Mesendoderm (in vitro differentiated cells): ENCODE results near the gene CCDC127.

Experiments used
- DNase-seq: peaks from one replicate; pipeline ENCODE4 v3.0.0; 2013
- H2AK5ac ChIP-seq: 2 replicates; pipeline ENCODE4 v1.6.1; 2013; ENCODE audit warnings: low read length, inconsistent platforms
- H2BK120ac ChIP-seq: 2 replicates; pipeline ENCODE4 v1.6.1; 2013; ENCODE audit warnings: low read depth, mild to moderate bottlenecking, low read length, moderate library complexity, mixed read lengths
- H2BK15ac ChIP-seq: replicated peaks from 2 replicates; pipeline ENCODE4 v1.6.1; 2013; ENCODE audit warnings: low read depth, mild to moderate bottlenecking, moderate library complexity
- H2BK5ac ChIP-seq: 2 replicates; pipeline ENCODE4 v1.6.1; 2013; ENCODE audit warnings: low read length, inconsistent platforms
- H3K18ac ChIP-seq: 2 replicates; pipeline ENCODE4 v1.6.1; 2013; ENCODE audit warnings: mild to moderate bottlenecking, low read length, mixed read lengths
- H3K23ac ChIP-seq: one replicate; pipeline ENCODE4 v1.6.1; 2013; ENCODE audit warnings: low read length
- H3K27ac ChIP-seq: 2 replicates; pipeline ENCODE4 v1.5.1; 2013; ENCODE audit warnings: low read depth, mild to moderate bottlenecking, inconsistent platforms, low read length, moderate library complexity
- H3K27me3 ChIP-seq: 2 replicates; pipeline ENCODE4 v1.6.1; 2013; ENCODE audit warnings: low read length, control low read depth, mild to moderate bottlenecking, inconsistent platforms; ENCODE audit not compliant: insufficient read depth, poor library complexity
- H3K36me3 ChIP-seq: 2 replicates; pipeline ENCODE4 v1.6.1; 2013; ENCODE audit warnings: low read length, inconsistent platforms; ENCODE audit not compliant: control insufficient read depth, insufficient read depth
- H3K4ac ChIP-seq: one replicate; pipeline ENCODE4 v1.6.1; 2013; ENCODE audit warnings: low read depth, mild to moderate bottlenecking, low read length, moderate library complexity
- H3K4me1 ChIP-seq: 2 replicates; pipeline ENCODE4 v1.6.1; 2013; ENCODE audit warnings: low read depth, low read length, inconsistent platforms; ENCODE audit not compliant: control insufficient read depth
- H3K4me2 ChIP-seq: 2 replicates; pipeline ENCODE4 v1.6.1; 2013; ENCODE audit warnings: low read length
- H3K4me3 ChIP-seq: 2 replicates; pipeline ENCODE4 v1.5.1; 2013; ENCODE audit warnings: mild to moderate bottlenecking, low read length
- H3K56ac ChIP-seq: one replicate; pipeline ENCODE4 v1.6.1; 2013; ENCODE audit warnings: low read length
- H3K79me1 ChIP-seq: 2 replicates; pipeline ENCODE4 v1.6.1; 2013; ENCODE audit warnings: low read length, inconsistent platforms
- H3K79me2 ChIP-seq: 2 replicates; pipeline ENCODE4 v1.6.1; 2013; ENCODE audit warnings: mild to moderate bottlenecking, low read length; ENCODE audit not compliant: control insufficient read depth, insufficient read depth
- H3K9ac ChIP-seq: 2 replicates; pipeline ENCODE4 v1.6.1; 2013; ENCODE audit warnings: low read length, inconsistent platforms
- H4K5ac ChIP-seq: one replicate; pipeline ENCODE4 v1.6.1; 2013; ENCODE audit warnings: low read length
- H4K8ac ChIP-seq: one replicate; pipeline ENCODE4 v1.6.1; 2013; ENCODE audit warnings: low read depth, mild to moderate bottlenecking, control low read depth, low read length, moderate library complexity
- WGBS: extraction: QIAGEN DNeasy Blood & Tissue Kit; methylation state at CpG from one replicate; pipeline ENCODE4 v1.1.7; 2013; ENCODE audit warnings: low lambda C conversion rate, missing lambda C conversion rate; ENCODE audit not compliant: insufficient coverage; ENCODE audit errors: extremely low coverage; 5-methylcytosine and 5-hydroxymethylcytosine counted together

Gene CCDC127

GRCh38 chr5:157801-158200, 60.2 kb downstream of the CCDC127 start:
- H3K18ac ChIP-seq: no peak overlapping the region
- no peak overlapping the region for H3K56ac ChIP-seq
- no peak overlapping the region for H3K23ac ChIP-seq
- no peaks in the 10 kb centered on the region for H3K79me2 ChIP-seq
- WGBS: no CpG with 5 or more reads among the region's 11 CpGs
- DNase-seq: no peak
- no peak overlapping the region for H3K4me3 ChIP-seq
- no peak overlapping the region for H4K8ac ChIP-seq
- H3K4me1 ChIP-seq: no peaks in the 10 kb centered on the region
- no peak overlapping the region for H2AK5ac ChIP-seq
- H2BK5ac ChIP-seq: no peak overlapping the region
- no peaks in the 10 kb centered on the region for H3K79me1 ChIP-seq
- no peak overlapping the region for H3K9ac ChIP-seq
- H2BK120ac ChIP-seq: no peak overlapping the region
- H4K5ac ChIP-seq: no peak overlapping the region
- no peaks in the 10 kb centered on the region for H3K27me3 ChIP-seq
- no peak overlapping the region for H2BK15ac ChIP-seq
- H3K36me3 ChIP-seq: peaks cover 19% of the 10 kb centered on the region
- no peak overlapping the region for H3K4ac ChIP-seq
- no peak overlapping the region for H3K4me2 ChIP-seq
- H3K27ac ChIP-seq: no peak overlapping the region

GRCh38 chr5:157126-157715, 60.7 kb downstream of the CCDC127 start:
- no peak overlapping the region for H3K27ac ChIP-seq
- H2BK120ac ChIP-seq: no peak overlapping the region
- H3K4ac ChIP-seq: no peak overlapping the region
- no peak overlapping the region for H2BK15ac ChIP-seq
- H2BK5ac ChIP-seq: no peak overlapping the region
- H4K8ac ChIP-seq: no peak overlapping the region
- no peak overlapping the region for H3K9ac ChIP-seq
- peaks cover 19% of the 10 kb centered on the region for H3K36me3 ChIP-seq
- no peak overlapping the region for H3K23ac ChIP-seq
- H3K79me2 ChIP-seq: no peaks in the 10 kb centered on the region
- no peak for DNase-seq
- WGBS: no CpG with 5 or more reads among the region's 12 CpGs
- H3K4me2 ChIP-seq: no peak overlapping the region
- H2AK5ac ChIP-seq: no peak overlapping the region
- H3K4me3 ChIP-seq: no peak overlapping the region
- H3K79me1 ChIP-seq: no peaks in the 10 kb centered on the region
- no peak overlapping the region for H3K56ac ChIP-seq
- H3K4me1 ChIP-seq: no peaks in the 10 kb centered on the region
- H3K18ac ChIP-seq: no peak overlapping the region
- no peak overlapping the region for H4K5ac ChIP-seq
- no peaks in the 10 kb centered on the region for H3K27me3 ChIP-seq

GRCh38 chr5:156411-157072, 61.4 kb downstream of the CCDC127 start:
- Histone ChIP-seq H3K4me1 (no peaks in the 10 kb centered on the region), H2AK5ac (no peak overlapping the region), H3K4ac (no peak overlapping the region), H3K9ac (no peak overlapping the region), H3K18ac (no peak overlapping the region), H2BK120ac (no peak overlapping the region), H3K27ac (no peak overlapping the region), H3K4me3 (no peak overlapping the region), H3K27me3 (no peaks in the 10 kb centered on the region), H4K8ac (no peak overlapping the region), H3K79me2 (no peaks in the 10 kb centered on the region), H3K56ac (no peak overlapping the region), H3K23ac (no peak overlapping the region), H3K4me2 (no peak overlapping the region), H3K79me1 (no peaks in the 10 kb centered on the region), H2BK15ac (no peak overlapping the region), H2BK5ac (no peak overlapping the region), H4K5ac (no peak overlapping the region), H3K36me3 (peaks cover 19% of the 10 kb centered on the region)
- DNase-seq: no peak
- WGBS: no CpG with 5 or more reads among the region's 17 CpGs

GRCh38 chr5:155651-156410, 62.1 kb downstream of the CCDC127 start:
- Histone ChIP-seq H4K8ac (no peak overlapping the region), H3K4me2 (no peak overlapping the region), H3K4me1 (no peaks in the 10 kb centered on the region), H4K5ac (no peak overlapping the region), H3K79me2 (no peaks in the 10 kb centered on the region), H3K27ac (no peak overlapping the region), H3K79me1 (no peaks in the 10 kb centered on the region), H3K4ac (no peak overlapping the region), H3K27me3 (no peaks in the 10 kb centered on the region), H3K56ac (no peak overlapping the region), H3K23ac (no peak overlapping the region), H2BK120ac (no peak overlapping the region), H3K18ac (no peak overlapping the region), H2BK5ac (no peak overlapping the region), H3K9ac (no peak overlapping the region), H3K36me3 (peaks cover 19% of the 10 kb centered on the region), H2BK15ac (no peak overlapping the region), H3K4me3 (no peak overlapping the region), H2AK5ac (no peak overlapping the region)
- no peak for DNase-seq
- no CpG with 5 or more reads among the region's 23 CpGs for WGBS

- Histone ChIP-seq H3K4me1 (no peaks in the 10 kb centered on the region), H2AK5ac (no peak overlapping the region), H3K56ac (no peak overlapping the region), H3K18ac (no peak overlapping the region), H3K79me2 (no peaks in the 10 kb centered on the region), H2BK5ac (no peak overlapping the region), H4K5ac (no peak overlapping the region), H3K4me2 (no peak overlapping the region), H3K79me1 (no peaks in the 10 kb centered on the region), H3K27ac (no peak overlapping the region), H3K23ac (no peak overlapping the region), H3K9ac (no peak overlapping the region), H4K8ac (no peak overlapping the region), H3K36me3 (peaks cover 19% of the 10 kb centered on the region), H3K27me3 (no peaks in the 10 kb centered on the region), H3K4me3 (no peak overlapping the region), H2BK120ac (no peak overlapping the region), H2BK15ac (no peak overlapping the region), H3K4ac (no peak overlapping the region)
- no peak for DNase-seq
- WGBS: no CpG with 5 or more reads among the region's 18 CpGs
These were observed 63.1 kb downstream of the CCDC127 start for GRCh38 chr5:154826-155225.
